Measurements from ENCODE around the gene DYNC2LI1. TPM values are rescaled to one million over a fixed set of nuclear protein-coding genes. Genes with fewer than 3 reads are reported as not detected.

The DYNC2LI1 gene
- total RNA-seq, 1 donor from 2014 or later, result 29.7 TPM

GRCh38 chr2:43810452-43810851 lies 36.6 kb downstream of the DYNC2LI1 start:
- H3K36me3 ChIP-seq, result peaks cover 0 to 16% of the 10 kb centered on the region in 2 donors
- H3K27me3 ChIP-seq, result no peaks in the 10 kb centered on the region
- intact Hi-C loops (cut with DNase I), result no loop called here
- DNase-seq (ENCODE audit: extremely low spot score in 2 of 2), result no peak
- H3K4me3 ChIP-seq, result no peak overlapping the region
- H3K4me1 ChIP-seq, result no peaks in the 10 kb centered on the region
- no peak for TF ChIP-seq POLR2AphosphoS5 (IDR thresholded peaks at IDR 0.05; ENCODE audit: insufficient read depth in 1 of 2, low read depth in 1 of 2)
- TF ChIP-seq, protein P1, sequence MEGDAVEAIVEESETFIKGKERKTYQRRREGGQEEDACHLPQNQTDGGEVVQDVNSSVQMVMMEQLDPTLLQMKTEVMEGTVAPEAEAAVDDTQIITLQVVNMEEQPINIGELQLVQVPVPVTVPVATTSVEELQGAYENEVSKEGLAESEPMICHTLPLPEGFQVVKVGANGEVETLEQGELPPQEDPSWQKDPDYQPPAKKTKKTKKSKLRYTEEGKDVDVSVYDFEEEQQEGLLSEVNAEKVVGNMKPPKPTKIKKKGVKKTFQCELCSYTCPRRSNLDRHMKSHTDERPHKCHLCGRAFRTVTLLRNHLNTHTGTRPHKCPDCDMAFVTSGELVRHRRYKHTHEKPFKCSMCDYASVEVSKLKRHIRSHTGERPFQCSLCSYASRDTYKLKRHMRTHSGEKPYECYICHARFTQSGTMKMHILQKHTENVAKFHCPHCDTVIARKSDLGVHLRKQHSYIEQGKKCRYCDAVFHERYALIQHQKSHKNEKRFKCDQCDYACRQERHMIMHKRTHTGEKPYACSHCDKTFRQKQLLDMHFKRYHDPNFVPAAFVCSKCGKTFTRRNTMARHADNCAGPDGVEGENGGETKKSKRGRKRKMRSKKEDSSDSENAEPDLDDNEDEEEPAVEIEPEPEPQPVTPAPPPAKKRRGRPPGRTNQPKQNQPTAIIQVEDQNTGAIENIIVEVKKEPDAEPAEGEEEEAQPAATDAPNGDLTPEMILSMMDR (IDR thresholded peaks at IDR 0.05), result no peak
- no peak for TF ChIP-seq POLR2A (IDR thresholded peaks at IDR 0.05)
- no peaks in the 10 kb centered on the region for H3K9me3 ChIP-seq
- no peak overlapping the region for H3K27ac ChIP-seq

GRCh38 chr2:43810888-43811287 lies 37.0 kb downstream of the DYNC2LI1 start:
- Histone ChIP-seq H3K36me3 (peaks cover 0 to 16% of the 10 kb centered on the region in 2 donors), H3K4me3 (no peak overlapping the region), H3K9me3 (no peaks in the 10 kb centered on the region), H3K27ac (no peak overlapping the region), H3K4me1 (no peaks in the 10 kb centered on the region), H3K27me3 (no peaks in the 10 kb centered on the region)
- intact Hi-C loops (cut with DNase I), result no loop called here
- TF ChIP-seq, protein P1 (IDR thresholded peaks at IDR 0.05), result no peak
- no peak for TF ChIP-seq POLR2AphosphoS5 (IDR thresholded peaks at IDR 0.05; ENCODE audit: insufficient read depth in 1 of 2, low read depth in 1 of 2)
- no peak for DNase-seq (ENCODE audit: extremely low spot score in 2 of 2)

GRCh38 chr2:43812006-43812405 lies 38.2 kb downstream of the DYNC2LI1 start:
- no peak overlapping the region for H3K4me3 ChIP-seq
- H3K36me3 ChIP-seq, result peaks cover 0 to 16% of the 10 kb centered on the region in 2 donors
- no peak for DNase-seq (ENCODE audit: extremely low spot score in 2 of 2)
- no peaks in the 10 kb centered on the region for H3K4me1 ChIP-seq
- intact Hi-C loops (cut with DNase I), result no loop called here
- H3K9me3 ChIP-seq, result no peaks in the 10 kb centered on the region
- no peaks in the 10 kb centered on the region for H3K27me3 ChIP-seq
- TF ChIP-seq POLR2AphosphoS5 (IDR thresholded peaks at IDR 0.05; ENCODE audit: insufficient read depth in 1 of 2, low read depth in 1 of 2) (no peak), POLR2A (IDR thresholded peaks at IDR 0.05) (no peak)
- TF ChIP-seq, protein P1 (IDR thresholded peaks at IDR 0.05), result no peak
- H3K27ac ChIP-seq, result no peak overlapping the region

DNA sequence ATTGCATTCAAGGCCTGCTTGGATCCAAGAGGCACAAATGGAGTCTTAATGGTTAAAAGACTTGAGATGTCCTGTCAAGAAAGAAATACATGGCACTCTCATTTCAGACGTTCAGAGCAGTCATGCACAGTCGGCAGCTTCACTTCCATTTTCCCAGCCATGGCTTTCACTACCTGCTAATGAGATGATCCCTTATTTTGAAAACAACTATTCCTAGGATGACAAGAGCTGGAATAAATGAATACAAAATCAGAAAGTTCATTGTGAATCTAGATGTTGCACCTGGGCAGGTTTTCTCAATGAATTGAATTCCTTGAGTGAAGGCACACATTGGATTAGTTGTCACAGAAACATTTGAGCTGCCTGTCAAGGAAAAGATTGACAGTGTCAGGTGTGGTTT lies 39.1 kb downstream of the DYNC2LI1 start:
- H3K36me3 ChIP-seq, result peaks cover 0 to 16% of the 10 kb centered on the region in 2 donors
- no peak for TF ChIP-seq POLR2A (IDR thresholded peaks at IDR 0.05)
- TF ChIP-seq, protein P1 (IDR thresholded peaks at IDR 0.05), result no peak
- TF ChIP-seq POLR2AphosphoS5 (IDR thresholded peaks at IDR 0.05; ENCODE audit: insufficient read depth in 1 of 2, low read depth in 1 of 2), result no peak
- H3K4me3 ChIP-seq, result no peak overlapping the region
- no peak overlapping the region for H3K27ac ChIP-seq
- no peak for DNase-seq (ENCODE audit: extremely low spot score in 2 of 2)
- H3K4me1 ChIP-seq, result no peaks in the 10 kb centered on the region
- no peaks in the 10 kb centered on the region for H3K9me3 ChIP-seq
- no peaks in the 10 kb centered on the region for H3K27me3 ChIP-seq
- intact Hi-C loops (cut with DNase I), result no loop called here

GRCh38 chr2:43814711-43815110 lies 40.9 kb downstream of the DYNC2LI1 start:
- H3K4me1 ChIP-seq, result no peaks in the 10 kb centered on the region
- H3K36me3 ChIP-seq, result peaks cover 0 to 9% of the 10 kb centered on the region in 2 donors
- H3K9me3 ChIP-seq, result no peaks in the 10 kb centered on the region
- H3K27me3 ChIP-seq, result no peaks in the 10 kb centered on the region
- no peak overlapping the region for H3K4me3 ChIP-seq
- no peak overlapping the region for H3K27ac ChIP-seq
- no peak for TF ChIP-seq POLR2AphosphoS5 (IDR thresholded peaks at IDR 0.05; ENCODE audit: insufficient read depth in 1 of 2, low read depth in 1 of 2)
- TF ChIP-seq, protein P1 (IDR thresholded peaks at IDR 0.05), result no peak
- no peak for TF ChIP-seq POLR2A (IDR thresholded peaks at IDR 0.05)
- DNase-seq (ENCODE audit: extremely low spot score in 2 of 2), result no peak
- intact Hi-C loops (cut with DNase I), result no loop called here
